IPS DF 6.9 (cell line): ENCODE measurements around the gene TMEM256.

Source experiments
- DNase-seq: peaks from one replicate; pipeline ENCODE4 v3.0.0-alpha.2; 2013; ENCODE audit warnings: low read depth, low spot score
- H3K27ac ChIP-seq: one replicate; pipeline ENCODE4 v1.5.1; 2013; ENCODE audit warnings: low read length, control low read depth
- H3K27me3 ChIP-seq: 2 replicates; pipeline ENCODE4 v1.6.1; 2013; ENCODE audit warnings: mild to moderate bottlenecking, low read length; ENCODE audit not compliant: control insufficient read depth, insufficient read depth
- H3K36me3 ChIP-seq: 2 replicates; pipeline ENCODE4 v1.6.1; 2013; ENCODE audit warnings: low read length; ENCODE audit not compliant: control insufficient read depth, insufficient read depth
- H3K4me1 ChIP-seq: 2 replicates; pipeline ENCODE4 v1.6.1; 2013; ENCODE audit warnings: low read length; ENCODE audit not compliant: control insufficient read depth, insufficient read depth
- H3K4me3 ChIP-seq: 2 replicates; pipeline ENCODE4 v1.5.1; 2013; ENCODE audit warnings: mild to moderate bottlenecking, low read length
- H3K9me3 ChIP-seq: 2 replicates; pipeline ENCODE4 v1.6.1; 2013; ENCODE audit warnings: low read length, inconsistent platforms; ENCODE audit not compliant: control insufficient read depth, insufficient read depth
- WGBS: extraction: QIAGEN DNeasy Blood & Tissue Kit; methylation state at CpG from one replicate; pipeline ENCODE4 v1.1.7; 2013; ENCODE audit warnings: mixed read lengths, missing lambda C conversion rate; ENCODE audit not compliant: insufficient read length, insufficient coverage; 5-methylcytosine and 5-hydroxymethylcytosine counted together

Gene TMEM256

GRCh38 chr17:7417056-7417655 lies 13.3 kb upstream of the TMEM256 start:
- no CpG with 5 or more reads among the region's 54 CpGs for WGBS
- Histone ChIP-seq H3K27me3 (no peaks in the 10 kb centered on the region), H3K4me1 (peaks cover 5% of the 10 kb centered on the region), H3K4me3 (no peak overlapping the region), H3K9me3 (no peaks in the 10 kb centered on the region), H3K27ac (no peak overlapping the region), H3K36me3 (peaks cover 21% of the 10 kb centered on the region)
- no peak for DNase-seq

- H3K4me3 ChIP-seq = no peak overlapping the region
- no peaks in the 10 kb centered on the region for H3K9me3 ChIP-seq
- H3K4me1 ChIP-seq = peaks cover 5% of the 10 kb centered on the region
- H3K27ac ChIP-seq = no peak overlapping the region
- peaks cover 21% of the 10 kb centered on the region for H3K36me3 ChIP-seq
- H3K27me3 ChIP-seq = no peaks in the 10 kb centered on the region
- DNase-seq = no peak
- no CpG with 5 or more reads among the region's 6 CpGs for WGBS
Measured at GRCh38 chr17:7416323-7416722, 12.4 kb upstream of the TMEM256 start.

GRCh38 chr17:7415784-7416183 lies 11.9 kb upstream of the TMEM256 start:
- Histone ChIP-seq H3K36me3 (peaks cover 21% of the 10 kb centered on the region), H3K9me3 (no peaks in the 10 kb centered on the region), H3K4me3 (no peak overlapping the region), H3K27ac (no peak overlapping the region), H3K4me1 (peaks cover 5% of the 10 kb centered on the region), H3K27me3 (no peaks in the 10 kb centered on the region)
- WGBS = no CpG with 5 or more reads among the region's 23 CpGs
- DNase-seq = no peak

GRCh38 chr17:7414837-7415236 lies 10.9 kb upstream of the TMEM256 start:
- no peak for DNase-seq
- Histone ChIP-seq H3K27ac (no peak overlapping the region), H3K4me1 (peaks cover 2% of the 10 kb centered on the region; the same call in 1 of the 2 replicates), H3K9me3 (no peaks in the 10 kb centered on the region), H3K4me3 (no peak overlapping the region), H3K36me3 (peaks cover 29% of the 10 kb centered on the region), H3K27me3 (no peaks in the 10 kb centered on the region)
- no CpG with 5 or more reads among the region's 14 CpGs for WGBS

GRCh38 chr17:7413346-7413985 lies 9.6 kb upstream of the TMEM256 start:
- peaks cover 41% of the 10 kb centered on the region for H3K36me3 ChIP-seq
- H3K4me3 ChIP-seq = no peak overlapping the region
- no peak overlapping the region for H3K27ac ChIP-seq
- WGBS = no CpG with 5 or more reads among the region's 6 CpGs
- H3K9me3 ChIP-seq = no peaks in the 10 kb centered on the region
- H3K4me1 ChIP-seq = peaks cover 2% of the 10 kb centered on the region; the same call in 1 of the 2 replicates
- no peak for DNase-seq
- H3K27me3 ChIP-seq = no peaks in the 10 kb centered on the region

- H3K27me3 ChIP-seq = no peaks in the 10 kb centered on the region
- peaks cover 2% of the 10 kb centered on the region for H3K4me1 ChIP-seq
- DNase-seq = no peak
- no peaks in the 10 kb centered on the region for H3K9me3 ChIP-seq
- WGBS = no CpG with 5 or more reads among the region's 8 CpGs
- H3K36me3 ChIP-seq = peaks cover 31% of the 10 kb centered on the region
- H3K27ac ChIP-seq = no peak overlapping the region
- H3K4me3 ChIP-seq = no peak overlapping the region
Measured at GRCh38 chr17:7411427-7411750, 7.5 kb upstream of the TMEM256 start.

GRCh38 chr17:7410634-7411426 lies 6.9 kb upstream of the TMEM256 start:
- Histone ChIP-seq H3K27ac (no peak overlapping the region), H3K27me3 (no peaks in the 10 kb centered on the region), H3K9me3 (no peaks in the 10 kb centered on the region), H3K4me1 (peaks cover 2% of the 10 kb centered on the region), H3K4me3 (no peak overlapping the region), H3K36me3 (peaks cover 30% of the 10 kb centered on the region)
- WGBS = no CpG with 5 or more reads among the region's 25 CpGs
- no peak for DNase-seq

- H3K36me3 ChIP-seq = peaks cover 21% of the 10 kb centered on the region
- H3K4me3 ChIP-seq = no peak overlapping the region
- H3K9me3 ChIP-seq = no peaks in the 10 kb centered on the region
- no peak for DNase-seq
- H3K27me3 ChIP-seq = no peaks in the 10 kb centered on the region
- no CpG with 5 or more reads among the region's 6 CpGs for WGBS
- no peak overlapping the region for H3K27ac ChIP-seq
- peaks cover 2% of the 10 kb centered on the region for H3K4me1 ChIP-seq
Measured at GRCh38 chr17:7409716-7410115, 5.8 kb upstream of the TMEM256 start.

GRCh38 chr17:7408863-7409262 lies 5.0 kb upstream of the TMEM256 start:
- WGBS = no CpG with 5 or more reads among the region's 6 CpGs
- H3K27me3 ChIP-seq = no peaks in the 10 kb centered on the region
- H3K36me3 ChIP-seq = peaks cover 20% of the 10 kb centered on the region
- H3K4me3 ChIP-seq = no peak overlapping the region
- no peak overlapping the region for H3K27ac ChIP-seq
- no peaks in the 10 kb centered on the region for H3K9me3 ChIP-seq
- no peak for DNase-seq
- peaks cover 2% of the 10 kb centered on the region for H3K4me1 ChIP-seq

- Histone ChIP-seq H3K36me3 (peaks cover 20% of the 10 kb centered on the region), H3K27me3 (no peaks in the 10 kb centered on the region), H3K4me3 (no peak overlapping the region; the same call in 1 of the 2 replicates), H3K4me1 (peaks cover 2% of the 10 kb centered on the region), H3K9me3 (no peaks in the 10 kb centered on the region), H3K27ac (no peak overlapping the region)
- no CpG with 5 or more reads among the region's 58 CpGs for WGBS
- no peak for DNase-seq
Measured at GRCh38 chr17:7408252-7408727, 4.4 kb upstream of the TMEM256 start.
